Measurements from ENCODE around the gene VTCN1. TPM values are rescaled to one million over a fixed set of nuclear protein-coding genes. Genes with fewer than 3 reads are reported as not detected.

VTCN1 gene
- total RNA-seq, 4 donors from 2014 or later, result not detected

- no peak for TF ChIP-seq CTCF (IDR thresholded peaks at IDR 0.05; ENCODE audit: low read depth)
Observed at GRCh38 chr1:117094841-117095604, 115.7 kb downstream of the VTCN1 start.

- TF ChIP-seq CTCF (IDR thresholded peaks at IDR 0.05; ENCODE audit: low read depth), result no peak
Observed at GRCh38 chr1:117093870-117094621, 116.7 kb downstream of the VTCN1 start.

Small RNA genes lying within 50 kb of the gene (small RNA-seq; reads per million reads assigned to genes)
- gene MIR942 (0.61 reads per million), gene RF00017 (not detected)

Other genes starting within 250 kb of the VTCN1 start
- under 1 TPM in 2 of 4 donors, not detected in 2; 0.49 to 0.51 TPM for gene CD101, start 209.2 kb downstream of the VTCN1 start, total RNA-seq
- gene TTF2, start 150.6 kb downstream of the VTCN1 start, total RNA-seq, result 10 to 100 TPM; 11.1 to 17.0 (median 14.2) TPM
- 1 to 10 TPM in 2 of 4 donors, under 1 TPM in 2; 0.82 to 2.3 (median 1.5) TPM for gene TRIM45, start 89.2 kb downstream of the VTCN1 start, total RNA-seq
- 10 to 100 TPM; 36.9 to 65.4 (median 42.3) TPM for gene MAN1A2, start 156.5 kb upstream of the VTCN1 start, total RNA-seq